ENCODE data around the gene CLPX. TPM values are rescaled to one million over a fixed set of nuclear protein-coding genes. Genes with fewer than 3 reads are reported as not detected.

CLPX gene
- 37.2 to 54.0 TPM (median 48.0 TPM) in 5 replicates for total RNA-seq (2022; extraction: Qiagen RNA extraction)

DNA sequence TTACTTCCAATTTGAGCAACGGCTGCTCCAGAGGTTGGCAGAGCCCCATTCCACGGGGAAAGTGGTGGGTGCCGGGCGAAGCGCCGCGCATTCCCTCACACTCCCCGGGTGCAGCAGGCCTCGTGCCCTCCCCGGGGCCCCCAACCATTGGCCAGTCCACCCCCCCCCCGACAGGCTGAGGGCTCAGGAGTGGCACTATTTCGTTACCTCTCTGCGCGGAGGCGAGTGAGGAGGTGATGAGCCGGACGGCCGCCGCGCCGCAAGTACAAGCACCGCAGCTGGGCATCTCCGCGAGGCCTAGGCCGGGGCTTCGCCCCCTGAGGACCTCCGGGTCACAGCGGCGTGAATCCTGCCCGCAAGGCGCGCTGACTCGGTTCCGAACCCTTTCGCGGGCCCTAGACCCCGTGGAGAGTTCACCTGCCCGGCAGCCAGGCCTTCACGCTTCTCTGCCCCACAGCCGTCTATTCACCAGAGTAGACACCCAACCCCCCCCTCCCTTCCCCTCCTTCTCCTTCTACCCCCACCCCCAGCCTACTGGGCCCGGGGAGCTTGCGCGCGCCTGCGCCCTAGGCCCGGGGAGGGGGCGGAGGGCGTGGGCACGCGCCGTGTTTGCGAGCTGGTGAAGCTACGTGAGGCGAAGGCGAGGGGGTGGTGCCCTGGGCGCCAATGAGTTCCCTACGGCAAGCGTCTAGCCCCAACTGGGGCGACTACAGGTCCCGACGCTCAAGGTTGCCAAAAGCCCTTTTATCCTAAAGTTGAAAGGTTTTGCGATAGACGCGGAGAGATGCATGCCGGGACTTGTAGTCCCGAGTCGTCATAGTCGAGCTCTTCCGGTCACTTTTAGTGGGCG is at the start of gene CLPX:
CLPX (minus strand) TSS at position 475 of the 850 bp plus-strand sequence; CDS start at position 286, 189 bp downstream.

DNA sequence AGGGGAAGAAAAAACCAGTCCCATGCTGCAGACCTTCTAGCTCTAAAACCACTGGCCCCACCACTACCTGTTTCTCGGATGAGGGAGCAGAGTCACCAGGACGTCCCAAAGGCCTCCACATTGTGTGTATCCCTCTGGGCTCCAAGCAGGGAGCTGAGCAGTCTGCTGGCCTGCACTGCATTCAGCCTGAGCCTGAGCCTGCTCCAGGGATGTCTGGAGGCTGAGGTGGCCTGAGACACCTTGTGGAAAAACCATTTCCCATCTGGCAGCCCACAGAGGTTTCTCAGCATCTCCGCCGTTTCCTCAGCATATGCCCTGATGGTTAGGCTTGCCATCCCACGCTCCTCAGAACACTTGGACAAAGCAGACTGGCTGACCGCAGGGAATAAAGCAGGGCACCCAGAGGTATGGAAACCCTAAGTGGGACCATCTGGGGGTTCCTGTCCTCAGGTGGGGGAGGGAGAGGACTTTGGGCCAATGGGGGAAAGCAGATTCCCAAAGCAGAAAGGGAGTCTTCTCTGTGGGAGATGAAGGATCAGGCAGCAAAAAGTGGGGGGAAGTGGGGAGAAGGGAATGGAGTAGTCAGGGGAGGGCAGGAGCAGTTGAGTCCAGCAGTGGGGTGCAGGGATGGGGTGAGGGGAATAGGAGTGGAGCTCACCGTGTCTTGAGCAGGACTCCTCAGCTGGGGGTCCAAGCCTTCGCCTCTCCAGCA is 25.8 kb upstream of the CLPX start, which contains the start of gene CILP:
CILP (minus strand) TSS at position 704 of the 712 bp plus-strand sequence. CDS start 1,718 bp downstream, outside the sequence.

DNA sequence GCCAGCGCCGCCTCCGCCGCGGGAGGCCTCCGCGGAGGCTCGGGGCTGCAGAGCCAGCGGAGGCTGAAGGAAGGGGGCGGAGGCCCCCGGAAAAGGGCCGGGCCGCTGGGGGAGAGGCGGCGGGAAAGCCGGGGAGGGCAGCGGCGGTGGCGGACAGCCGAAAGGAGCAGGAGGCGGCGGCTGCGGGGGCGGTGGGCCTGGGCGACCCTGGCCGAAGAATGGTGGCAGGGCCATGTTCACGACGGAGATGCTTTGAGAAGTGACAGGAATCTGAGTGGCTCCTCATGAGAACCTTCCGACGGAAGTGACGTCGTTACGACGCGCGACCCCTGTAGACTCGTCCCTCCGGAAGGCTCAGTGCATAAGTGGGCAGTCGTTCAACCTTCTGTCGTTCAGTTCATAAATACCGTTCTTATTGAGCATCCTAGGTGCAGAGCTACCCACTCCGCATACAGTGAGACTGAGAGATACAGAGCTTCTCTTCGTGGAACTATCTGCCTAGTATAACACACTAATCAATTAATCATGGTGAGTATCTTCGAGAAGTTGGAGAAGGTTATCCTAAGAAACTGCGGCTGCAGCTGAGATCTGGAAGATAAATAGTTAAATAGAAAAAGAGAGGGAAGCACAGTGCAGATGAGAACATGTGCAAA is 51.5 kb downstream of the CLPX start, which contains the start of gene PDCD7:
PDCD7 (minus strand) TSS at position 261 of the 653 bp plus-strand sequence; CDS start at position 234, 27 bp downstream.

DNA sequence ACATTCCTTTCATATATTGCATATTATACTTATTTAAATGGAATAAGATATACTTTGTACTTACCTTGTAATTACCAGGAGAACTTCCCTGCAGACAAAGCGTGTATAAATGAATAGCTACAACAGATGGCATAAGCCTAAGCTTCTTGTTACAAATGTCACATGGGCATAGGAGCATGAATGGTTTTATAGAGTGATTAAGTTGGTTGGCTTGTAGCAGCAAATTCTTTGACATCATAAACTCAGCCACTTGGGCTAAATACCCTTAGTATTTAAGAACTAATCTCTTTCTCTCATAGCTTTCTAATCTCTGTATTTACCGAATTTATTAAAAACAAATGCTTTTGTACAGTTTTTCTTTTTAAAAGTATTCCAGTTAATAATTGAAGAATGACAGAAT is 70.1 kb downstream of the CLPX start, which contains the start of gene UBAP1L:
UBAP1L (minus strand) TSS at position 115 of the 400 bp plus-strand sequence. CDS start 8,985 bp downstream, outside the sequence.

Other genes with a start within 250 kb of the CLPX start
- gene SPG21, start 195.4 kb downstream of the CLPX start, total RNA-seq (2022; extraction: Qiagen RNA extraction) = 115 to 127 TPM (median 122 TPM) in 5 replicates
- gene MTFMT, start 155.7 kb downstream of the CLPX start, total RNA-seq (2022; extraction: Qiagen RNA extraction) = 22.3 to 28.2 TPM (median 26.6 TPM) in 5 replicates
- 14.3 to 20.5 TPM (median 15.7 TPM) in 5 replicates for gene SLC51B, start 140.0 kb downstream of the CLPX start, total RNA-seq (2022; extraction: Qiagen RNA extraction)
- gene RASL12, start 117.4 kb downstream of the CLPX start, total RNA-seq (2022; extraction: Qiagen RNA extraction) = 0.10 to 0.16 TPM (median 0.12 TPM) in 5 replicates
- gene KBTBD13, start 108.6 kb downstream of the CLPX start, total RNA-seq (2022; extraction: Qiagen RNA extraction) = not detected in 5 replicates
- 0.55 to 2.0 TPM (median 0.74 TPM) in 5 replicates for gene UBAP1L, start 70.1 kb downstream of the CLPX start, total RNA-seq (2022; extraction: Qiagen RNA extraction)
- 24.5 to 29.7 TPM (median 27.7 TPM) in 5 replicates for gene PDCD7, start 51.5 kb downstream of the CLPX start, total RNA-seq (2022; extraction: Qiagen RNA extraction)
- gene CILP, start 26.1 kb upstream of the CLPX start, total RNA-seq (2022; extraction: Qiagen RNA extraction) = 0.11 to 0.24 TPM (median 0.17 TPM) in 5 replicates
- gene PARP16, start 101.5 kb upstream of the CLPX start, total RNA-seq (2022; extraction: Qiagen RNA extraction) = 9.2 to 11.7 TPM (median 11.2 TPM) in 5 replicates
- not detected in 5 replicates for gene RNU5A-1, start 110.7 kb upstream of the CLPX start, total RNA-seq (2022; extraction: Qiagen RNA extraction)
- not detected in 5 replicates for gene RNU5B-1, start 119.3 kb upstream of the CLPX start, total RNA-seq (2022; extraction: Qiagen RNA extraction)
- gene IGDCC3, start 192.7 kb upstream of the CLPX start, total RNA-seq (2022; extraction: Qiagen RNA extraction) = 0.09 to 0.19 TPM (median 0.12 TPM) in 5 replicates
- 1.7 to 2.4 TPM (median 2.1 TPM) in 5 replicates for gene IGDCC4, start 237.6 kb upstream of the CLPX start, total RNA-seq (2022; extraction: Qiagen RNA extraction)